Esophagus muscularis mucosa (tissue), 4 donors: ENCODE data around the gene DGKB. TPM values are rescaled to one million over a fixed set of nuclear protein-coding genes. Genes with fewer than 3 reads are reported as not detected.

ENCODE experiments used
- DNase-seq: peaks from one replicate; pipeline ENCODE4 v3.0.0-alpha.2; 2017; ENCODE audit errors: extremely low spot score
- H3K27ac ChIP-seq, 4 donors: fragments of 200-600 bp; sonication (generic); replicated peaks in 1 of 4; 1 replicate in 3 of 4; 2 replicates in 1 of 4; pipeline ENCODE4 v1.5.1; 2016 to 2019; ENCODE audit warnings: mild to moderate bottlenecking in 1 of 4
- H3K27me3 ChIP-seq, 4 donors: fragments of 200-600 bp; sonication (generic); one replicate each; pipeline versions ENCODE4 v1.5.1 to v1.6.0; 2016 to 2019
- H3K36me3 ChIP-seq, 4 donors: fragments of 200-600 bp; sonication (generic); one replicate each; pipeline ENCODE4 v1.5.1; 2016 to 2019
- H3K4me1 ChIP-seq, 4 donors: fragments of 200-600 bp; sonication (generic); one replicate each; pipeline ENCODE4 v1.5.1; 2016 to 2019
- H3K4me3 ChIP-seq, 4 donors: fragments of 200-600 bp; sonication (generic); 1 replicate in 2 of 4; 2 replicates in 2 of 4; pipeline ENCODE4 v1.5.1; 2016 to 2019; ENCODE audit warnings: mild to moderate bottlenecking in 4 of 4, moderate library complexity in 1 of 4
- H3K9me3 ChIP-seq, 4 donors: fragments of 200-600 bp; sonication (generic); 1 replicate in 3 of 4; 2 replicates in 1 of 4; pipeline ENCODE4 v1.5.1; 2016 to 2019
- CTCF ChIP-seq, 3 experiments: fragments of 200-600 bp in 2 of 3; fragments of 450-650 bp in 1 of 3; sonication (generic) in 2 of 3; IDR thresholded peaks; one replicate each; pipeline ENCODE4 v1.5.1; 2017 to 2019; ENCODE audit warnings: antibody characterized with exemption in 3 of 3, mild to moderate bottlenecking in 2 of 3, moderate library complexity in 1 of 3
- EP300 ChIP-seq: sonication (generic); formaldehyde crosslinking; IDR thresholded peaks from one replicate; pipeline ENCODE4 v1.6.1; 2017; ENCODE audit warnings: antibody characterized with exemption
- POLR2A ChIP-seq: fragments of 450-650 bp; IDR thresholded peaks from one replicate; pipeline ENCODE4 v1.6.1; 2017; ENCODE audit warnings: antibody characterized with exemption, moderate library complexity, mild to moderate bottlenecking, low read depth
- POLR2AphosphoS5 ChIP-seq, 2 donors: sonication (generic); formaldehyde crosslinking; IDR thresholded peaks; one replicate each; pipeline ENCODE4 v1.6.1; 2017; ENCODE audit warnings: antibody characterized with exemption in 2 of 2
- WGBS: methylation state at CpG from one replicate; pipeline ENCODE4 v1.1.5; 2018; 5-methylcytosine and 5-hydroxymethylcytosine counted together
- intact Hi-C: fragments of 100-400 bp; cut with DNase I; formaldehyde crosslinking; loops from one replicate; pipeline ENCODE4 v1.15.1; 2023
- total RNA-seq, 4 donors: library from RNA; depleted of rRNA; stranded (reverse); fragments of >200 nt; gene quantifications; one replicate each; pipeline versions ENCODE4 v1.1.0 to v1.2.1, GENCODE V29; 2016

Gene DGKB
- total RNA-seq, 4 donors from 2014 or later = 10.4 to 18.5 (median 16.0) TPM

GRCh38 chr7:14507617-14508016 lies 394.9 kb downstream of the DGKB start:
- intact Hi-C loops = no loop called here
- Histone ChIP-seq H3K9me3 (no peaks in the 10 kb centered on the region), H3K4me3 (no peak overlapping the region), H3K36me3 (no peaks in the 10 kb centered on the region), H3K27ac (no peak overlapping the region), H3K27me3 (no peaks in the 10 kb centered on the region), H3K4me1 (no peaks in the 10 kb centered on the region)
- TF ChIP-seq POLR2AphosphoS5 (IDR thresholded peaks at IDR 0.05) (no peak), CTCF (IDR thresholded peaks at IDR 0.05) (no peak), POLR2A (no peak), EP300 (no peak)
- 49% methylated on average over 3 of the region's 3 CpGs for WGBS
- no peak for DNase-seq

GRCh38 chr7:14505906-14506305 lies 396.6 kb downstream of the DGKB start:
- intact Hi-C loops = no loop called here
- Histone ChIP-seq H3K27ac (no peak overlapping the region), H3K27me3 (no peaks in the 10 kb centered on the region), H3K4me3 (no peak overlapping the region), H3K4me1 (no peaks in the 10 kb centered on the region), H3K9me3 (peaks cover 0 to 4% (median 0%) of the 10 kb centered on the region in 4 donors), H3K36me3 (no peaks in the 10 kb centered on the region)
- no peak for DNase-seq
- TF ChIP-seq POLR2A (no peak), CTCF (IDR thresholded peaks at IDR 0.05) (no peak), EP300 (no peak), POLR2AphosphoS5 (IDR thresholded peaks at IDR 0.05) (no peak)
- WGBS = 82% methylated on average over 2 of the region's 2 CpGs

- Histone ChIP-seq H3K36me3 (no peaks in the 10 kb centered on the region), H3K4me1 (no peaks in the 10 kb centered on the region), H3K27ac (no peak overlapping the region), H3K9me3 (peaks cover 0 to 4% (median 0%) of the 10 kb centered on the region in 4 donors), H3K27me3 (no peaks in the 10 kb centered on the region), H3K4me3 (no peak overlapping the region)
- TF ChIP-seq CTCF (IDR thresholded peaks at IDR 0.05) (no peak), POLR2A (no peak), POLR2AphosphoS5 (IDR thresholded peaks at IDR 0.05) (no peak), EP300 (no peak)
- WGBS = 65% methylated on average over 2 of the region's 2 CpGs
- intact Hi-C loops = no loop called here
- DNase-seq = no peak
These were observed 398.4 kb downstream of the DGKB start for GRCh38 chr7:14504134-14504533.

DNA sequence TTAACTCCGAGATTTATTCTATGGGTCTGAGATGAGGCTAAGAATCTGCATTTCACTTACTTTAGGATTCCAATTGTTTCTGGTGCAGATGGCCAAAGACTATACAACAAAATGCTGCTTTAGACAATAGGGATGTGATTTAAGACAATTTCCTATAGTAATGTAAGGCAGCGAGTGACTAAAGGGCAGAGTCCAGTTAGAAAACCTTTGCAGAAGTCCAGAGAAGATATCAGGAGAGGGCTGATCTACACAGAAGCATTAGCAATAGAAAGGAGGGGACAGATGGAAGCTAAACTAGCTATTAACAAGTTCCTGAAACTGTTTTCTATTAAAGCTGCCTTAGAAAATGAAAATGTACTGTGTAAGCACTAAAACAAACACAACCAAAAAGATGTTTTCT lies 398.9 kb downstream of the DGKB start:
- 92% methylated on average over 2 of the region's 2 CpGs for WGBS
- no peaks in the 10 kb centered on the region for H3K27me3 ChIP-seq
- intact Hi-C loops = no loop called here
- no peak for TF ChIP-seq POLR2A
- no peak for TF ChIP-seq CTCF (IDR thresholded peaks at IDR 0.05)
- TF ChIP-seq POLR2AphosphoS5 (IDR thresholded peaks at IDR 0.05) = no peak
- no peak for TF ChIP-seq EP300
- no peak overlapping the region for H3K4me3 ChIP-seq
- H3K36me3 ChIP-seq = no peaks in the 10 kb centered on the region
- no peak overlapping the region for H3K27ac ChIP-seq
- DNase-seq = no peak
- no peaks in the 10 kb centered on the region for H3K4me1 ChIP-seq
- H3K9me3 ChIP-seq = peaks cover 0 to 4% (median 0%) of the 10 kb centered on the region in 4 donors

GRCh38 chr7:14501436-14501835 lies 401.1 kb downstream of the DGKB start:
- no peak for DNase-seq
- Histone ChIP-seq H3K27ac (no peak overlapping the region), H3K4me3 (no peak overlapping the region), H3K4me1 (no peaks in the 10 kb centered on the region), H3K36me3 (no peaks in the 10 kb centered on the region), H3K9me3 (peaks cover 0 to 4% (median 0%) of the 10 kb centered on the region in 4 donors), H3K27me3 (no peaks in the 10 kb centered on the region)
- WGBS = 94% methylated on average over 2 of the region's 2 CpGs
- TF ChIP-seq POLR2A = no peak
- no peak for TF ChIP-seq EP300
- no peak for TF ChIP-seq POLR2AphosphoS5 (IDR thresholded peaks at IDR 0.05)
- no peak for TF ChIP-seq CTCF (IDR thresholded peaks at IDR 0.05)
- intact Hi-C loops = no loop called here
